ENCODE data around the gene F7.
"Not testable (repeated sequence)": the region's sequence is repeated elsewhere in the genome, so short reads cannot be mapped to it uniquely, and the experiment has no call there.

Gene F7

DNA sequence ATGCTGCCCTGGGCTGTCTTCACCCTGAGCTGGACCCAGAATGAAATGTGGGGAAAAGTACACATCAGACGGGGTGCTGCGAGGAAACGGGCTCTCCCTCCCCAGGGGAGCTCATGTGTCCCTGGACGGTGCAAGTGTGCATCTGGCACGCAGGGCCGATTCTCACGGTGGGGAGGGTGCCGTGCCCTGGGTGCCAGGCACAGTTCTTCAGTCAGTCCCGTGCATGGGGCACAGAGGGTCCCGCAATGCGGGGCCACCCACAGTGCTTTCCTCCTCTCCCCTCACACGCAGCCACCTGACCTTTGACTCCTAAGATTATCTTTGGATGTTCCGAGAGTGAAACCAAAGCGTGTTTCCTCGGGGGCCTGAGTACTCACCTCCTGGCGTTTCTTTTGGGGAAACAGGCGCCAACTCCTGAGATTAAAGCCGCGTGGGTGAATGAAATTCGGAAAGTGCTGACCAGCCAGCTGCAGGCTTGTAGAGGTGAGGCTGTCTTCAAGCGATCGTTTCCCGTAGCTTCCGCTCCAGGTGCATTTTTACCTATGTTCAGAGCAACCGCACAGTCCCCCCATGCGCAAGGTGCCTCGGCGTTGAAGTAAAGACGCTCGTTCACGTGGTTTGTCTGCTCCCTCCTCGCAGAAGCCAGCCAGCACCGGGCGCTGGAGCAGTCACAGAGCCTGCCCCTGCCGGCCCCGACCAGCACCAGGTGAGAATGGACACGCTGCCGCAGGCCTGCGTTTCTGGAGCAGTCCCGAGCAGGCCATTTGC, 17.5 kb upstream of the F7 start:
- DNase-seq, result no peak

GRCh38 chr13:113088691-113089020, 16.9 kb upstream of the F7 start:
- DNase-seq, result no peak

DNA sequence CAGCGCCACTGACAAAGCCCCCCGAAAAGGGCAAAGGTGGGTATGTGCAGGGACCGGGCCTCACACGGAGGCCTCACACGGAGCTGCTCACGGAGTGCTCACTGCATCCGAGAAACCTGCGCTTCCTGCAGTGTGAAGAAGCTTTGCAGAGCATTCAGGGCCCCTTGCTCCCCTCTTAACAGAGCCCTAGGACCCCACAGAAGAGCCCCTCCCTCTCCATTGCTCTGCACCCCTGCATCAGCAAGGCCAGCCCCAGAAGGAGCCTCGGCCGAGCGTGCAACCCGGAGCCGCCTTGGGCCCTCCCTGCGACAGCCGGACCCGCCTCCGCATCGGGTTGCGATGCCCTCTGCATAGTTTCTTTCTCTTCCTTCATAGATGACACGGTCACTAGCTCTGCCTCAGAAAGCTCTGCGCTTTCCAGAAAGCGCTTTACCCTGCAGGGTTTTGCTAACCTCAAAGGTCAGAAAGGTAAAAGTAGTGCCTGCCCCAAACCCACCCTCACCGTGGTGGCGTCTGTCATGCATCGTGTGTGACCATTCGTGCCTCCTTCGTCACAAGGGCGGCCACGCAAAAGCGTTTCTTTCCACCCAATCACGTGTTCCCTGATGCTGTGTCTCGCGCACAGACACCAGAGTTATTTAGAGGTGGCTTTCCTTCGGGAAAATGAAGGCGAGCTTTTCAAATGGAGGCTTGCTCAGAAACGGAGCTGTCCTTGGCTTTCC, 15.7 kb upstream of the F7 start:
- DNase-seq, result no peak

DNA sequence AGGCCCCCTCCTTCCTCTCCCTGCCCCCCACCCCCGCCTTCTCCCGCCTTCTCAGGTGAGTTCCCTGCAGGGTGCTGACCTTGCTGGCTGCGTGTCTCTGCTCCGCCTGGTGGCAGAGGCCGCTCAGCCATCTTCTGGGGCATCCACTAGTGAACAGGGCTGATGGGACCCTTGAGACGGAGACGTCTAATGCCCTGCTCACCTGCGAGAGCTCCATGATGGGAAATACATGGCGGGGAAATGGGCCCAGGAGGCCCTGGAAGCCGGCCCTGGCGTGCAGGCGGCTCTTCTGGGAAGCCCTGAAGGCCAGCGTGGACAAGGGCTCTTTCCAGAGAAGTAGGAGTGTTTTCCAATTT, 15.2 kb upstream of the F7 start:
- DNase-seq, result no peak

DNA sequence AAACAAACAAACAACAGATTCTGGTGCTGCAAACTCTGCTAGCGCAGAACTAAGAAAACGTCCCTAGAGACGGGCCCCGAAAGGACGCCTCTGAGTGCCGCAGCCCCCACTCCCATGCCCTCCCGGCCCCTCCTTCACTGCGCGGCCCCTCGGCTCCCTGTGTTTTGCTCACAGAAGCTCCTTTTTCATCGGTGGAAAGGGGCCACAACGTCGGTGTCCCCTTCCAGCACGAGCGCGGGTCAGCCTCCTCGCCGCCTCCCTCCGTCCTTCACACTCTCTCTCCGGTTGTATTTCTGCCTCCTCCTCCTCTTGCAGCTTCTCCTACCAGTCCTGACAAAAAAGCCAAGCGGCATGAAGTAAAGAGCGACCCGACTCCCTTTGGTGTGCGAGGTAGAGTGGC, 14.8 kb upstream of the F7 start:
- no peak for DNase-seq

DNA sequence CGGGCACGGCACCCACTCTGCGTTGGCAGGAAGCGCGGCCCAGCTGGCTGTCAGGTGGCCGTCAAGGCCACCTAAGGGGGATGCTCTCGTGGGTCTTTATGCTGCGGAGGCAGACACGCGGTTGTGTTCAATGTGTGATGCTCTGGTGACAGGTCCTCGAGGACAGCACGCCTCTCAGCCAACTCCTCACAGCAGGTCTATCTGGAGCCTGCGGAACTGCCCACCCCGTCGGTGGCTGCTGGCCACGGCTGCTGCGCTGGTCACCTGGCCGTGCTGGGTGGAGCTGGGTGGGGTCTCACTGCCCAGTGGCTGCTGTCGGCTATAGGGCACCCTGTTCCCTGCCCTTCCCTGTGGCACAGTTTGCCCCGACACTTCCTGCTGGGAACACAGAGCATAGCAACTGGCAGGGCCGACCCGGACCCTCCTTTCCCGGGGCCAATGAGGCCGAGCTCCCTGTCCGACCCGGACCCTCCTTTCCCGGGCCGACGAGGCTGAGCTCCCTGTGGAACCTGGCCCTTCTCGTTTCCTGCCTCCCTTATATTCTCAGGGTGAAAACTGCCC, 14.3 kb upstream of the F7 start:
- no peak for DNase-seq

DNA sequence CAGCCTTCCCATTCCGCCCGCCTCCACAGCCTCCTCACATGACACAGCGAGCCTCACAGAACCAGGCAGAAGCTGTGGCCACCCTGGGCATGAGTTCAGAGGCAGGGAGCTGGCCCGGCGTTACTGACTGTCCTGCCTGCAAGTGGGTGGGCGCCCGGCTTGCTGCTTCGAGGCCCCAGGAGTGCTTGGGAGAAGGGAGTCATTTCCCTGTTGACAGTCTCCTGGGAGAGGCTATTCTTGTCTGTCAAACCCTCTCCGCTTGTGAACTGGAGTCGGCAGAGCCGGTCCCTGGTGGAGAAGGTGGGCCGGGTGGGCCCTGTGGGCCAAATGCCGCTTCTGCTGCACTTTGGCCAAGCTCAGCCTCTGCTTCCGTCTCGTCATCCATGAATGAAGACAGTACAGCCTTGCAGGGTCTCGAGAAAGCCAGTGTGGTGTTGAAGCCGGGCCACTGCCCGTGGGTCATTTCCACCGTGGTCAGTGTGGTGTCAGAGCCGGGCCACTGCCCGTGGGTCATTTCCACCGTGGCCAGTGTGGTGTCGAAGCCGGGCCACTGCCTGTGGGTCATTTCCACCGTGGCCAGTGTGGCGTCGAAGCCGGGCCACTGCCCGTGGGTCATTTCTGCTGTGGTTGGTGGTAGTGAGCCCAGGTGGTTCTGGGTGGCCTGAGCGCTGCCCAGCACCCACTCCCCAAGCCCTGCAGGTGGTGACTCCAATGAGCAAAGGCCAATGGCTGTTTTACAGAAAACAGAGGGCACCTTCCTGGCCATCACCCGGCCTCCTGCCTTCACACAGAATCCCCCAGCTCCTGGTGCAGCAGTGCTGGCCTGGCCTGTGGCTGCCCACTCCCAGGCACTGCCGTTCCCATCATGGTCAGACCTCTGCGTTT, 13.5 kb upstream of the F7 start:
- DNase-seq, result no peak

- DNase-seq, result no peak
These were observed 12.6 kb upstream of the F7 start for GRCh38 chr13:113092776-113093579.

DNA sequence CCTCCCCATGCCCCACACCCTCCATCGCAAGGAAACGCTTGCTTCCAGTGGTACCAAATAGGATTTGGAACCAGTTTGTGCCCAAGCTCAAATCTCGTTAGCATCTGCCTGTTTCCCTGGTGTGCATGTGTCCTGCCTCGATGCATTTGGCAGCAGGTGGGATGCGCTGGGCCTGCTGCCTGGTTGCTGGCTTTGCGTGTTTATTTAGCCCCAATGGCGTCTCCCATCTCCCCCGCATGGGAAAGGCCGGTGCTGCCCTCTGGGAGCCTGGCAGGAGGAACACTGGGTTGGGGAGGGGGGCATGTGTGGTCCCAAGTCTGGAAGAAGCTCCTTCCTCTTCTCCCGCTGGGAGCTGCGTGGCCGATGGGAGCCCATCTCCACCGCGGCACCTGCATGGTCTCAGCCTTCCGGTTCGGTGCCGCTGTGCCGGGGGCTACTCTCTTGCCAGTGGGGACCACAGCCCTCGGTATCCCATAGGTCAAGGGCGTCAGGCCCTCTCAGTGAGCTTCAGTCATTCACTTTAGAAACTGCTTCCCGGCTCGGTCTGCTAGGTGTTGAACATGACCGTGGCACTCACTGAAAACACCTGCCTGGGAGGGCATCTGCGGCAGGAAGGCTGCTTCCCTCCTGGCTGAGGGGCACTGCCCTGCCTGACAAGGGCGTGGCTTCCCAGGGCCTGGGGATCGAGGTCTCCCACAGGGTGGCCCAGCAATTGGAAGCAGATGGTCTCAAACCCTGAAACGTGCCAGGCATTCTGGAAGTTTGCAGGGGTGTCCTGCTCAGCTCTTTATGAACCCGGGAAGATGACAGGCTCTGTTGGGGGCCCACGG, 11.8 kb upstream of the F7 start:
- DNase-seq, result no peak

GRCh38 chr13:113094410-113094800, 11.2 kb upstream of the F7 start:
- no peak for DNase-seq

DNA sequence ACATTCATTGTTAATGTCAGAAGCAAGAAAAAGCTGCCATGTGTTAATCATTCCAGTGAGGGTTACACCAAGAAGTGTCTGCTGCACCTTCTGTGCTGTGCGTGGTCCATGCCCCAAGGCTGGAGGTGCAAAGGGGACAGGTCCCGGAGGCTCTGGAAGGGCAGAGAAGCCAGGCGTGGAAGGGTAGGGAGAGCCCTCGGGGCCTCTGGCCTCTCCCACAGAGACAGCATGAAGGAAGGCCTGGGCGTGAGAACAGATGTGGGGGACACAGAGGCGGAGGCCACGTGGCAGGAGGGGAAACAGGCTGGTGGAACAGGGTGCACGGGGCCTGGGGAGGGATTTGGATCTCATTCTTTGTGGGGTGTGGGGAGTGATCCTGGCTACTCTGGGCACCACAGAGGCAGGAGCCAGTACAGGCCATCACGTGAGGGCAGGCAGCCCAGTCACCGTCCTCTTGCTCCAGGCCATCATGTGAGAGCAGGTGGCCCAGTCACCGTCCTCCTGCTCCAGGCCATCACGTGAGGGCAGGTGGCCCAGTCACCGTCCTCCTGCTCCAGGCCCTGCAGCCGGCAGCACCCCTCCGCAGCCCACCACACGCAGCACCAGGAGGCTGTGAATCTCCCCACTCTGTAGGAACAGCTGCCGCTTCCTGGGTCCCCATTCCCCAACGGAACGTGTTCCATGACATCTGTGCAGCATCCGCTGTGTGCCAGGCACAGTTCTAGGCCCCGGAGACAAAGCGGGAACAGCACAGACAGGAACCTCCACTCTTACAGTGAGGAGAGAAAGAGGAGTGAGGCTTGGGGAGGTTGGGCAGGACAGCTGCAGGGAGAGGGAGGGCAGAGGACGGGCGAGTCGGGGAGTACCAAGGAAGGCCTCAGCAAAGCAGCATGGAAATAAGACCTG, 10.2 kb upstream of the F7 start:
- no peak for DNase-seq

GRCh38 chr13:113096052-113096744, 9.4 kb upstream of the F7 start:
- DNase-seq, result no peak

GRCh38 chr13:113096745-113097305, 8.8 kb upstream of the F7 start:
- no peak for DNase-seq

DNA sequence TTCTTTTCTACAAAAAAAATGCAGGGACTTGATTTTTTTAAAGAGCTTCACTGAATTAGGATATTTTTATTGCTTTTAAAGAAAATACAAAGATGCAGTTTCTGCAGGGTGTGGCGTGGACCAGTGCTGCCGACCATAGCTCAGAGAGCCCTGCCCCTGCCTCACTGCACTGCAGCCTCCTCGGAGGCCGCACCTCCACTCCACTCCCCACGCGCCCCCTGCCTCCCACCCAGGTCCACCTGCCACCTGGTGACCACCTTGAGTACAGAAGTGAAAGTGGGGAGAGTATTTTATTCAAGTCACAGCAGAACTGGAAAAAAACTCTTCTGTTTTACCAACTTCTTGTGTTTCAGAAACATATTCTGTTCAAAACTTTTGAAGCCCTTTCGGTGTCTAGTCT, 7.9 kb upstream of the F7 start:
- DNase-seq, result no peak

- no peak for DNase-seq
These were observed 7.3 kb upstream of the F7 start for GRCh38 chr13:113098162-113098732.

DNA sequence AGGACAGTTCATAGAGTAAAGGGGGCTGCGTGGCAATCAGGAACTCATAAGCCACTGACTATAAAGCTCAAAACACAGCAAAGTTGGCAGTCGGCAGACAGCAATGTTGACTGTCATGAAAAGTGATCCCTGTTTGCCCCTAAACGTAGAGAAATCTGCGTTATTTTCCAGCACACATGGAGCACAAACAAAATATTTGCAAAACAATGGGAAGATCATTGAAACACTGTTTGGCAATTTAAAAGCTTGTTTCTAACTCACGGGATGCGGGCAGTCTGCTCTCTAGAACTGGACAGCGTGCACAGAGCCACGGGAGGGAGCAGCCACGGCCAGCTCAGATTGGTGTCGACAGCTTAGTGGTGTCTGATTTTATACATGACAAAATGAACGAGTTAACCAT, 6.4 kb upstream of the F7 start:
- no peak for DNase-seq

DNA sequence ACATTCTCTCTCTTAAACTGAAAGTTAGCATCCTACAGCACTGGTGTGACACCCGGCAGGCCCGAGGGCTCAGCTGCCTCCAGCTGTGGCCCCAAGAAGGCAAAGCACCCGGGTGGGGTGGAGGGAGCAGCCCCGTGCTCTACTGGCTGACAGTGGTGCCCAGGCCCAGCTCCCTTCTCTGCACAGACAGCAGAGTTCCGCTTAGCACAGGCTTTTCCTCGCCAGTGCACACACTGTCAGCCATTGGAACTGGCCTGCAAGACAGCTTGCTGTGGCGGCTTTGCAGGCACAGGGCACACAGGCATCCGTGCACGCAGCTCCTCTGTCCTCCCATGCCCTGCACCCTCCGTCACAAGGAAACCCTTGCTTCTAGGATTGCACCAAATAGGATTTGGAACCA, 3.3 kb upstream of the F7 start:
- not testable (repeated sequence) for DNase-seq

GRCh38 chr13:113102727-113103126, 2.9 kb upstream of the F7 start:
- no peak for DNase-seq

DNA sequence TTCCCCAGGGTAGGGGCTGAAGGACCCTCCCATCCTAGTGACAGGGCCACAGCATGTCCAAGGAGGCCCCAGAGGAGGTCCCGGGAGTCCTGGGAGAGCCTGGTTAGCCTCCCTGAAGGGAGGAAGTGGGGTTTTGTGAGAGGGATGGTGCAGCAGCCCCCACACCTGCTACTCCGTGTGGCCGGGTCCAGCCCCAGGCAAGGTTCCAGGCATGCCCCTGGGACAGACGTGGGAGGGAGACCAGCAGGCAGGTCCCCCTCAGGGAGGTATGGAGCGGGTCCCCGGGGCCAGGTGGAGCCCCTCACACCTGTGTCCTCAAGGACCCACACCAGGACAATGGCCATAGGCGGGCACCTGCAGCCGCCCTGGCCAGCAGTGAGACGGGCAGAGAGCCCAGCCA, 1.9 kb upstream of the F7 start:
- no peak for DNase-seq
